ENCODE results near the gene DENND1A.

DNA sequence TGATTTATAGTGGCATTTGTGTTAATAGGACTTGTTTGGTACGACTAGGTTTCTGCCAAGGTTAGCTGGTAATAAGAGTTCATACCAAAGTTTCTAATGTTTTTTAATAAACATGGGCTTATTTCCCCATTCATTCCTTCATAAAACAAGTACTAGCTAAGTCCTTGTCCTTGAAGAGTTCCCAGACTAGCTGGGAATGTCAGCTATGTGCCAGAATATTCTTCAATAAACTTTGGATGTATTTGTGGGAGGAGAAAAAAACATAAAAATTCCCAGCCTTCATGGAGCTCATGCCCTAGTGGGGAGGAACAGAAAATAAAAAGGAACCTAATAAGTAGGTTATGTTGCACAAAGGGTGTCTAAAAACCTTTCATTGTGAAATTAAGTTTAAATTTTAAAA lies 176.9 kb downstream of the DENND1A start:
- TF ChIP-seq, protein P1, sequence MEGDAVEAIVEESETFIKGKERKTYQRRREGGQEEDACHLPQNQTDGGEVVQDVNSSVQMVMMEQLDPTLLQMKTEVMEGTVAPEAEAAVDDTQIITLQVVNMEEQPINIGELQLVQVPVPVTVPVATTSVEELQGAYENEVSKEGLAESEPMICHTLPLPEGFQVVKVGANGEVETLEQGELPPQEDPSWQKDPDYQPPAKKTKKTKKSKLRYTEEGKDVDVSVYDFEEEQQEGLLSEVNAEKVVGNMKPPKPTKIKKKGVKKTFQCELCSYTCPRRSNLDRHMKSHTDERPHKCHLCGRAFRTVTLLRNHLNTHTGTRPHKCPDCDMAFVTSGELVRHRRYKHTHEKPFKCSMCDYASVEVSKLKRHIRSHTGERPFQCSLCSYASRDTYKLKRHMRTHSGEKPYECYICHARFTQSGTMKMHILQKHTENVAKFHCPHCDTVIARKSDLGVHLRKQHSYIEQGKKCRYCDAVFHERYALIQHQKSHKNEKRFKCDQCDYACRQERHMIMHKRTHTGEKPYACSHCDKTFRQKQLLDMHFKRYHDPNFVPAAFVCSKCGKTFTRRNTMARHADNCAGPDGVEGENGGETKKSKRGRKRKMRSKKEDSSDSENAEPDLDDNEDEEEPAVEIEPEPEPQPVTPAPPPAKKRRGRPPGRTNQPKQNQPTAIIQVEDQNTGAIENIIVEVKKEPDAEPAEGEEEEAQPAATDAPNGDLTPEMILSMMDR (IDR thresholded peaks at IDR 0.05) = no peak
- no peak for TF ChIP-seq POLR2A (IDR thresholded peaks at IDR 0.05)
